GM18951 (cell line): Measurements from ENCODE around the gene LGR4.

Experiments used
- POLR2A ChIP-seq: IDR thresholded peaks from 4 replicates; pipeline ENCODE4 v1.6.1; 2011; ENCODE audit warnings: mild to moderate bottlenecking; ENCODE audit not compliant: insufficient read length, insufficient read depth; ENCODE audit errors: extremely low read depth
- in situ Hi-C: fragments of 300-500 bp; cut with MboI; formaldehyde crosslinking; loops from one replicate; pipeline ENCODE4 v1.12.0; 2022; ENCODE audit warnings: low sequenced_read_pairs, mixed read lengths, inconsistent platforms; ENCODE audit not compliant: unreplicated experiment

LGR4 gene

DNA sequence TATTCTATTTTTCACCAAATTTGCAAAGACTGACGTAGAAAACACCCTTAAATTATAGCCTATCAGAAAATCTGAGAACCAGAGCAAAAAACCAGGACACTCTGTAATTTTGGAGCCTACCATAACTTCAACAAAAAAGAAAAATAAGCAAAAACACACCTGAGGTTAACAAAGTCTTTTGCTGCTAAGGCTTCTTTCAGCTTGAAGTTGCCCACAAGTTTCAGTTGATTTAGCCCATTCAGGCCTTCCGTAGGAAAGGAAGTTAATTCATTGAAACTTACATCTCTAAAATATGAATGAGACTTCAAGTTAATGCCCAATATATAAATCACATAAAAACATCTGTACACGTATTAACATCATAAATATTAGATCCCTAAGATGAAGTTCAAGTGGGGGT lies 99.2 kb downstream of the LGR4 start:
- in situ Hi-C loops, result no loop called here
- TF ChIP-seq POLR2A, result no peak

DNA sequence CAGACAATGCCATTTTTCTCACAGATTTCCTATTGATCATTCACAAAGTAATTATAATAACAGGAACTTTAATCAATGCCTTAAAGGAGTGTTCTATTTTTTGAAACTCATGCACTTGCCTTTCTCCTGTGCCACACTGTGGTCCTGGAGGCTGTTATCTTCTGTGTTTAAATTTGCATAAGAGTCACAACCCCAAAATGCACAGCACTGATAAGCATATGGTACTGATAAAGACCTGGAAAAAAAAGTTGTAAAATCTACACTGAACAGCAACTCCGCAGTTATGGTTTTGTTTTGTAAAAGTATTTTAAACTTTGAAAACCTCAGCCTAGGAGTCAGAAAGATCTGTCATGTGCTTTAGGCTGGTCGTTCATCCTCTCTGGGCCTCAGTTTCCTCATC lies 100.4 kb downstream of the LGR4 start:
- no peak for TF ChIP-seq POLR2A
- in situ Hi-C loops, result no loop called here

DNA sequence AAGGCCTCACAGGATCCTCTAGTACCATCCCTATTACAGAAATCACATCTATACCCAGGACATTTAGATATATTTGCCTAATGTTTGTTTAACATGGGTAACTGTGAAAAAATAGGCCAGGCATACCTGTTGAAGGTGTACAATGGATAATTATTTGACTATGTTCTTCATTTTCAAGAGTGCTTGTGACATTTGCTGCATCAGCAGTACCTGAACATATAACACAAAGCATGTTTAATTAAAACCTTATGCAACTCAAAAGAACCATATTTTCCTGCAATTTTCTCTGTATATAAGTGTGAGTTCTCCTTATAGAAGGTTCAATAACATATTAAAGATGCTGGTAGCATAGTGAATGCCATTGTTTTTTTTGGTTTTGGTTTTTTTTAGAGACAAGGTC lies 101.1 kb downstream of the LGR4 start:
- in situ Hi-C loops, result no loop called here

DNA sequence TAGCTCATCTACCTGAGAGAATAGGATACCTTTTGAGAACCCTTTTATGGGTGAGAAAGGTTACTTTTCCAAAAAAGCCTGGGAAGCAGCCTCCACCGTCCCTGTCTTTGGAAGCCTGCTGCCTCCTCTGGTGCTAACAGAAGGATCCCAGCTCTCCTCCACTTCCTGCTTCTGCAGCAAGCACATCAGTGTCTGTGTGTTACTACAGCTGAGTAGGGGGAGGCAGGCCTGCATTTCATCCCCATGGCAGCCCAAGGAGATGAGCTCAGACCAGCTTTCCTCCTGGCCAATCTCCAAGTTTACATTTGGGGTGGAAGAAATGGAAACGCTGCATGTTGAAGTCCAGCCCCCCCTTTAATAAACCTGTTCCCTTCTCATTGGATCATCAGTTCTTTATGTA lies 102.2 kb downstream of the LGR4 start:
- no peak for TF ChIP-seq POLR2A
- in situ Hi-C loops, result no loop called here

More for the DNA sequence above, 101.1 kb downstream of the LGR4 start:
- no peak for TF ChIP-seq POLR2A

DNA sequence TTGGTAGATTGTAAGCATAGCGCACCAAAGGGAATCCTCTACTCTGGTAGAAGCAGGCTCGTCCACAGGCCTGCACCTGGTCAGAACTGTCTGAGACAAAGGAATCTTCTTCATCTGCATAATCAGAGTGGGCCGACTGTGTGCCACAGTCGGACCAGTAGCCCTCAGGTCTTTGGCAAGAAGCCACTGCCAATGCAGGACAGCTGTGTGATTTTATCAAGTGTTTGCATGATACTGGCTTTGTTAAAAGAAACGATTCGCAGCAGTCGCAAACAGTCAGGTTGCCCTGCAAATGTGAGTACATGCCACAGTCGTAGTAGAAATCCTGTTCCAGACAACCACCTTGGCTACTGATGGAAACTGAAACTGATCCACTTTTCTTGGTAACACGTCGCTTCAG lies 104.7 kb downstream of the LGR4 start:
- in situ Hi-C loops, result no loop called here
- TF ChIP-seq POLR2A, result no peak

DNA sequence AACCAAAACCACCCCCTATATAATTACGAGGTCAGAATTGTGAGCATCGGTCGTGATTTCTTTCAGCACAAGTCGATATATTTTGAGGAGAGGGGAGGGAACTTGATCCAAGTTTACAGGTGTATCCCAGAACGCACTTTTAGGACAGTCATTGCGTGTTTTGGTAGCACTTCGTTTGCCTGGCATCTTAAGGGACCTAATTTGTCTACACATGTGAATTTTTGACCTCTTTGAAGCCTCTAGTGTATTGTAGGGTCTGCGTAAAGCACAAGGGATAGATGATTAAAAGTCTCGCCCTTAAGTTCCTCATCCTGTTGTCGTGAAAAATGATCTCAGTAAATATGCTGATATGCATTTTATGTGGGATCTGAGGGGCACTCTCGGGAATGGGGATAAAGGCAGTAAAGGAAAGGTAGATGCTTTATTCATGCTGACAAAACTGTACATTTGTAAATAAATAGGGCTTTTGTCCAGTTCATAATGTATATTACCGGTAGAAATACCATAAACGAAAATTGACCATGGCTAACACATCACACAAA lies 108.9 kb downstream of the LGR4 start:
- no peak for TF ChIP-seq POLR2A
- in situ Hi-C loops, result no loop called here

DNA sequence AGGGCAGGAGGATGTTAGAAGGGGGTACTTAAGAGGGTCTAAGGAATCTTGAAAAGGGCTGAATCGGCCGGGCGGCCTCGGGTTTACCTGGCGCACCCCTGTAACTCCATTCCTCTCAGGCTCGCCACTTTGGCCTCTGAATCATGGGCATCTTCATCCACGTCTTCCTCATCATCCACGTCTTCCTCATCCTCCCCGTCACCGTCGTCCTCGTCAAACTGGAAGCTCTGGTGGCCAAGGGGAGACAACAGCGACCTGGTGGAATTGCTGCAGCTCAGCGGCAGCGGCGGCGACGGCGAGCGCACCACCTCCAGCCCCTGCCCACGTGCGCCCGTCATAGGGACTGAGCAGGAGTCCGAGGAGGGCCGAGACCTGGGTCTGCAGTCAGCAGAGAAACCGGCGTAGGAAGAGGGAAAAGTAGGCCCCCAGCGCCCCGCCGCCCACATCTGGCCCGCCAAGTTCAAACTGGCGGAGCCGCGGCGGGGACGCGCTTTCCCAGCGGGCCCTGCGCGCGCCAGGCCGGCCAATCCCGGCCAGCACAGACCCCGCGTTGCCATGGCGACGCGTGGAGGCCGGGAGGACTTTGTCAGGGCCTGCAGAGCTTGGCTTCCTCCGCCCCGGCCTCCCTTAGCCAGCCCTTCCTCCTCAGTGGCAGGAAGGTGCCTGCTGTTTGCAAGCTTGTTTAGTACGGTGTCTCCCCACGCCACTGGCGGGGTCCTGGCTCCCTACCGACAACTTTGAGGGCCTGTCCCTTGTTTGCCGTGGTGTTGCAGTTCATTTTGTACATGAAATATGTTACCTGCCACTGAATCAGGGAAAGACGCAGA lies 109.6 kb downstream of the LGR4 start, which contains the start of gene CCDC34:
TSS of gene CCDC34 (minus strand) at position 467 of the 827 bp plus-strand sequence. CDS start at position 446, 21 bp downstream.
- in situ Hi-C loops, result no loop called here

DNA sequence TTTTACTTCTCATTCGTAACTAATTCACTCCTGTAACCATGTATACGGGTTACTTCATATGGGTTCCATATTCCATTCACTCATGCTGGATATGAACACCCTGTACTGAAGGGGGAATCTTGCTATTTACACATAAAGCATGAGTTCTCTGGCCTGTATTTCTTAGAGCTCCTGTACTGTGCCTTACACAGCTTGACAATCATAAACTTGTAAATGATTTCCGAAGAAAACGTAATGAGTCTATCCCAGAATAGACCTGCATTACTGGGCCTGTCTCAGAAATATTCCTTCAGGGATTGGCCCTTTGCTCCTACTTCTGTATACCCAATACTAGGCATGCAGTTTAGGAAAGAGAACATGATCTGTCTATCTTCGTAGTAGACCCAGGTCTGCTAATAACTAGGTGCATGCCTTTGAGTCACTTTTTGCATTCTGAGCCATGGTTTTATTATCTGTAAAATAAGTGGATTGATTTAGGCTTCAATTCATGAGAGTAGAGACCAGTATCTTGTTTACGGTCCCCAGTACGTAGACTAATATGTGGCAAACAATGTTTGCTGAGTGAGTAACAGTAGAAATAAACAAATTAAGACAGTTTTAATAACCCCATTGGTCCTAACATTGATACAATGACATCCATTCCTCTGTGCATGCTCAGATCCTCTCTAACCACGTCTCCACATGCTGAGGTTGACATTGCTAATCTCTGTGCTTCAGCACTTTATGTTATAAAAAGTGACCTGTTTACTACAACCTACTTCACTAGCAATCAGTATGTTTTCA lies 110.8 kb downstream of the LGR4 start:
- TF ChIP-seq POLR2A, result no peak
- in situ Hi-C loops, result no loop called here

More for the DNA sequence above, 109.6 kb downstream of the LGR4 start, which contains the start of gene CCDC34:
- peak; percentile 71 for TF ChIP-seq POLR2A

DNA sequence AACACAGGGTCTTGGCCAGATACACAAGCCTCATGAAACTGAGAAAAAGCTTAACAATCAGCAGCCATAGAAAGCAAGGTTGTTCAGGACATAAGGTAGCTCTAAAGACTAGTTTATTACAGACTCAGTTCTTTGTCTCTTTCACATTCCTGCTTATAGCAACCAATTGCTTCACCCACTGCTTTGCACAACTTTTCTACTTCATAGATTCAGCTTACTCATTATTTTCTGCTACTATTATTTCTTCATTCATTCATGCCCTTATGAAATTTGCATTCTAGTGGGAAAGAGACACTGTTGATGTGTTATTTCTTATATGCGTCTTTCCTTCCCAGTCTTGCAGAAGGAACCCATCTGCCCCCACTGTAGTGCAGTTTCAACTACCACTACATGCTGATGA lies 114.3 kb downstream of the LGR4 start:
- no peak for TF ChIP-seq POLR2A
- in situ Hi-C loops, result no loop called here

DNA sequence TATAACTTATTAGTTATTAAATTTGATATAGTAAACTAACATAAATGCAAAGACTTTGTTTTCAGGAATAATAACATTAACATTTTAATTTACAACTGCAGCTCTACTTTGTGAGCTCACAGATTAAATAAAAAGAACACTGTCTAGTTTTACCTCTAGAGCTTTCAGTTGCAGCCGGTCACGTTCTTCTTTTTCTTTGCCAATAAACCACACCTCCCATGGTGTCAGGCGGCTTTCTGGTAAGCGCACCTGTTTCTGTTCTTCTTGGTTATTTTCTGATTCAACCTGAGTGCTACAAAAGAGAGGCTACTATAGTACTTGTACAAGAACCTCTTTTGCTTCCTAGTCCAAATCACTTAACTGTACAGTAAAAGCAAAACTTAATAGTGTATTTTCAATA lies 115.3 kb downstream of the LGR4 start:
- TF ChIP-seq POLR2A, result no peak
- in situ Hi-C loops, result no loop called here

DNA sequence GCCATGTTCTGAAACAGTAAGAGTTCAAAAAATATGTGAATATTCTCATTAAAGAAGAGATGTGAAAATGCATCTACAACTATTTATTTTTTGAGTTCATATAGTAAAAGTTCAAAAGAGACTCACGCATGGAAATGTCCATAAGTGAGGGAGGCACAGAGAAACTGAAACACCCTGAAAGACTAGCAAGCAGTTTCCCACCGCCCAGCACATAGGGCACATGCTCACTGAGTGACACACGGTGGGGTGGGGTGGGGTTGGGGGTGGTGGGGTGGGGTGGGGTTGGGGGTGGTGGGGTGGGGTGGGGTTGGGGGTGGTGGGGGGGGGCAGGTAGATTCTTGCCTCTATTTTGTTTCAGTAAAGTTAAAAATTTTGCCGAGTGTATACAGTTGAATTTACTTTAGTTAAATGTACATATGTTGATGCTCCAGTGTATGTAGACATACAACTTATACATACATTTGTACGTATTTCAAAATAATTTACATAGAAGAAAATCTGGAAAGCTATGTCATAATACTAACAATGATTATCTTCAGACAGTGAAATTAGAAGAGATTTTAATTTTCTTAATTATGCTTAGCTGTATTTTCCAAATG lies 115.9 kb downstream of the LGR4 start:
- in situ Hi-C loops, result no loop called here
- no peak for TF ChIP-seq POLR2A

DNA sequence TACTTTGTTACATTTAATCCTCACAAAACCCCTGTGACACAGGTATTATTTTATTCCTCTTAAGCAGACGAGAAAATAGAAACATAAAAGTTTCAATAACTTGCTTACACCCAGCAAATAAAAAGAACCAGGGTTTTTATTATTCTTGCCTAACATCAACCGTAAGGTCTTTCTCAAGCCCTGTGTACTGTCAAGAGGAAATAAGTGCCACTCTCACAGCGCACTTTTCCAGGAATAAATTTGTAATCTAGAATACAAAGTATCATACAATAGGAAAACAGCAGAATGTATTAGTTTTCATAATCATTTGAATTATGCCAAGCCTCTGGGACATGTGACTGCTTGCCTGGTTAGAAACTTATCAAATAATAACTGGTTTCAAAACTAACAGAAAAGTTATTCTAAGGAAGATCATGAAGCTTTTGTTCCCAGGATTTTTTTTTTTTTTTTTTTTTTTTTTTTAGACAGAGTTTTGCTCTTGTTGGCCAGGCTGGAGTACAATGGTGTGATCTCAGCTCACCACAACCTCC lies 117.0 kb downstream of the LGR4 start:
- TF ChIP-seq POLR2A, result no peak
- in situ Hi-C loops, result no loop called here
